SIG-M5 treated with dmso at 0.1 percent for 504 hours (cell line): ENCODE data around the gene LACC1.

ENCODE experiments used
- DNase-seq: peaks from one replicate; lab custom pipeline; 2025; ENCODE audit not compliant: unreplicated experiment; lab: John Stamatoyannopoulos, UW

The LACC1 gene

GRCh38 chr13:43879755-43880181 is at the start of gene LACC1:
LACC1 (plus strand) TSS chr13:43879904; CDS start chr13:43880986, 1,082 bp downstream.
- DNase-seq, result no peak

GRCh38 chr13:43830497-43830881 is 49.2 kb upstream of the LACC1 start:
- peak; percentile 80 for DNase-seq

DNA sequence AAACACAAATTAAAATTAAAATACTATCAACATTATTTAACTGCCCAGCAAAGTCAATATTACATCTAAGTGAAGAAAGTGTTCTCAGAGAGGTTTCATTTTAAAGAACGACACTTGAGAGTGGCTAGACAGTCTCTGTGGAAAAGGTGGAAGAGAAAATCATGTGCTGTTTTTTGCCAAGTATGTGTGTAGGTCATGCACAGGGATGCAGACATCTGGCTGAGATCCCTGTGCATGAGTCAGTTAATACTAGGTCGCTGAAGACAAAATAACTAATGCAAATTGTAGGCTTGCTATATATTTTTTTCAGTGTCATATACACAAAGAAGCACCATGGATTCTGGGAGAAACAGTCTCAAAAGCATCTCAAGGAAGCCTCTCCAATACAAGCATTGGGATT is 48.6 kb upstream of the LACC1 start:
- no peak for DNase-seq

GRCh38 chr13:43835701-43836100 is 44.0 kb upstream of the LACC1 start:
- no peak for DNase-seq

GRCh38 chr13:43838909-43839308 is 40.8 kb upstream of the LACC1 start:
- no peak for DNase-seq

DNA sequence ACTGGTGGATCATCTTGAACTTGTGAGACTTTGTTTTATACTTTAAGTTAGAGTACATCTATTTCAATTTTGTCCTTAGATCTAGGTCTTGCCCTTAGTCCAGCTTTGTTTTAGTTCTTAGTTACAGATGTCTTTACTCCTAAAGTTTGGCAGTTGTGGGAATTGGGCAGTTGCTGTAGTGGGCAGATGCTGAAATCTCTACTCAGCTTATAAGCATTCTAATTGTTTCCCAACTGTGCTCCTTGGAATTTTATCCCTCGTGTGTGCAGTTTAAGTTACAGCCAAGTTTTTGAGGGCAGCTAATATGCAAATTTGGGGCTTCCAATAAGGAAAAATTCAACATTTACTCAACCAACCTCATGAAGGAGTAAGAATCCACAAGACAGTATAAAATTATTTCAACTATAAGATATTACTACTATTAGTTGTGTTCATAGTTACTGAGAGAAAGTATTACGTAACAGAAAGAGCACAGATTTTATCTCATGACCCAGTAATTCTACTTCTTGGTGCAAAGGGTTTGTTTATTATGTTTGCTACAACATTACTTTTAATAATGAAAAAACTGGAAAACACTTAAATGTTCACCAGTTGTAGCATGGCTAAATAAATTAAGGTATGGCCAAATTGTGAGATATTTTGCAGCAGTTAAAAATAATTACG is 33.1 kb upstream of the LACC1 start:
- no peak for DNase-seq

- peak; percentile 91 for DNase-seq
These were observed 31.6 kb upstream of the LACC1 start for GRCh38 chr13:43848001-43848649.

DNA sequence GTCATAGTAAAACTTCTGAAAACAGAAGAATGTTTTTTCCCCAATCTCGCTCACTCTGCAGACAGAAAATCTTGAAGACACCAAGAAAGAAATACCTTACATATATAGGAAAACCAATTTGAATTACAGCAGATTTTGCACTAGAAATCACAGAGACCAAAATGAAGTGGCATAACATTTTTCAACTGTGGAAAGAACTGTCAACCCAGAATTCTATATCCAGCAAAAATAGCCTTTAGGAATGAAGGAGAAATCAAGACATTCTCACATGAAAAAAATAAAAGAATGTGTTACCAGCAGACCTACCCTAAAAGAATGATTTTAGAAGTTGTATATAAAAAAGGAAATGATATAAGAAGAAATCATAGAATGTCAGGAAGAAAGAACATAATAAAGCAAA is 28.8 kb upstream of the LACC1 start:
- DNase-seq, result no peak

- no peak for DNase-seq
These were observed 26.7 kb upstream of the LACC1 start for GRCh38 chr13:43852923-43853404.

DNA sequence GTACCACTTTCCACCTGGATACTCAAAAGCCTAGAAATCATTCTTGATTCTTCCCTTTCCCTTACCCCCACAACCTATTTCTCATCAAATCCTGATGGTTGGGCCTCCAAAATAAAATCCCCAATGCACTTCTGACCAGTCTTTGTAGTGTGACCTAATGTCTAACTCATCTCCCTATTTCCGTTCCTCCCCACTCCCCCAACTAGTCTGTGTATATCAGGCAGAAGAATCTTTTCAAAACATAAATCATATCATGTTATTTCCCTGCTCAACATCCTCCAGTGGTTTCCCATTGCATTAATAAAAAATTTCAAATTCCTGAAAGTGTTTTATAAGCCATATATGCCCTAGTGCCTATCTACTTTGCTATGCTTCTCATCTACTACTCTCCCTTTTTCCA is 17.8 kb upstream of the LACC1 start:
- no peak for DNase-seq

DNA sequence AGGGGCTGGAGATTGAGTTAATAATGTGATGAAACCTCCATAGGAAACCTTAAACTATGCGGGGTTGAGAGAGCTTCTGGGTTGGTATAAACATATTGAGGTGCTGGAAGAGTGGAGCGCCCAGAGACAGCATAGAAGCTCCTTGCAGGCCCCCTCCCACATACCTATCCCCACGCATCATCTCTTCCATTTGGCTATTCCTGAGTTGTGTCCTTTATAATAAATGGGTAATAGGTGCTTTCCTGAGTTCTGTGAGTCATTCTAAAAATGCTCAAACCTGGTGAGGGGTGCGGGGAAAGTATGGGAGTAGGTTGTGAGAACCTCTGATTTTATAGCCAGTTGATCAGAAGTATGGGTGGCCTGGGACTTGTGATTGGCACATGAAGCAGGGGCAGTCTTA is 14.8 kb upstream of the LACC1 start:
- no peak for DNase-seq

DNA sequence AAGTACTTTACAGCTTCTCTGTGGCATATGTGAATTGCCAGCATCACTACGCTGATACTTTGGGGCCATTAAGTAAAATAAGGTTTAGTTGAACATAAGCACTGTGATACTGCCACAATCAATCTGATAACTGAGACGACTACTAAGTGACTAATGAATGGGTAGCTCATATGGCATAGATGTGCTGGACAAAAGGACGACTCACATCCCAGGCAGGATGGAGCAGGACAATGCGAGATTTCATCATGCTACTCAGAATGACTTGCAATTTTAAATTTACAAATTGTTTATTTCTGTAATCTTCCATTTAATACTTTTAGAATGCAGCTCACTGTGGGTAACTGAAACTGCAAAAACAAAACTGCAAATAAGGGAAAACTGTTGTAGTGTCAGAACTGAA is 13.8 kb upstream of the LACC1 start:
- DNase-seq, result no peak

- no peak for DNase-seq
These were observed 7.5 kb upstream of the LACC1 start for GRCh38 chr13:43872181-43872580.

DNA sequence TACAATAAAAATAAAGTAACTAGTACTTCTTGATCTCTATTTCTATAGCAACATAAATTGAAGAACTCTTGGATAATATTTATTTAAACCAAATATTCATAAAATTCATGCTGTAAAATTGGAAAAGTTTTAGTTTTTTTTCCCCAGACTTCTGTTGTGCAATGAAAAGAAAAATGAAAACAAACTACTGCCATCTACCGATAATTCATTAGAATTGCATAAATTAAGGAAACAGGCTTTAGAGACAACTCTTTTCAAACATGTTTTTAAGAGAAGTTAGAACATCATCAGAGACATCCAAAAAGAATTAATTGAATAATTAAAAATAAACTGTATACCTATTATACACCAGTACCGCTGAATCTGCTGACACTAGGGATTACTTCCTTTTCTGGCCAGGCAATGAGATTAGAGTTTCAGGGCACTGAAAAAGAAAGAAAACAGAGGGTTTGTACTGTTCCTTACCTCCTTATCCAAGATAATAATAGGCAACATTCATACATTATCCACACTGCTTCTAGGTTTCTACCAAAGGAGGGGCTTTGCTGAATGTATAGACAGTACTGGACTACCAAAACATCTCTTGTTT is 5.1 kb upstream of the LACC1 start:
- DNase-seq, result peak; percentile 65

GRCh38 chr13:43876366-43876765 is 3.3 kb upstream of the LACC1 start:
- no peak for DNase-seq

- no peak for DNase-seq
These were observed 2.4 kb upstream of the LACC1 start for GRCh38 chr13:43877326-43877725.

GRCh38 chr13:43877766-43878165 is 1.9 kb upstream of the LACC1 start:
- no peak for DNase-seq

DNA sequence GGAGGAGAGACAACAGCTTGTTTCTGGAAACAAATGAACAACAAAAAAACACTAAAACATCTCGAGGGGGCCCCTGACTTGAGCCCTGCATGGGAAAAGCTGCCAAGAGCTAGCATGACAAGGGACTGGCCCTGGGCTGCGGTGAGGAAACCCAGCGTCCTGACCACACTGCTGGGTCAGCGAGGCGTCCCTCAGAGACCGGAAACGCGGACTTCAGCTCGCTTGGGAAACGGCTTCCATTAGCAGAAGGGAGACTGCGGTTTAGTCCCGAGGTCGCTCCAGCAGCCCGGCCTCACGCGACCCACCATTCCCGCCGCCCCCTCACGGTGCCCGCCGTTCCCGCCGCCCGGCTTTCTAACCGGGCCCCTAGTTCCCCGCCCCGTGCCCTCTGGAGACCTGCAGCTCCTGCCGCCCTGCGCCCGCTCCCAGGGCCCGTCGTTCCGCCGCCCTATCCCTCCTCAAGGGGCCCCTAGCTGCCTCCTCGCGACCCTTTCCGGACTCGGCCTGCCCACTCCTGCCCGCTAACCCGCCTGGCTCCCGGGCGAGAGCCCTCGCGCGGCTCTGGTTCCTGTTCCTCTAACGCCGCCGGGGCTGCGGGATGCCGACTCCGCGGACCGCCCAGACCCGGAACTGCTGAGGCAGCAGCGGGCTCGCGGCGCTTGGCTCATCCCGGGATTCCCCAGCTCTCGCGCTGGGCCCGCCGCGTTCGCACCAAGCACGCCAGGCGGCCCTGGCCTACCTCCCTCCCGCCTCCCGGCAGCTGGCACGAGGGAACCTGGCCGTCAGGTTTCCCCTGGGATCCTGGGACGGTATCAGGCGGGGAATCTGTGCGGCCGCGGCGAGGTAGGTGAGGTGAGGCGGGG is 581 bp upstream of the LACC1 start, which contains the start of gene CCDC122:
TSS of gene CCDC122 (minus strand) at position 849 of the 863 bp plus-strand sequence. CDS start 10,364 bp downstream, outside the sequence.
- DNase-seq, result peak; percentile 80

DNA sequence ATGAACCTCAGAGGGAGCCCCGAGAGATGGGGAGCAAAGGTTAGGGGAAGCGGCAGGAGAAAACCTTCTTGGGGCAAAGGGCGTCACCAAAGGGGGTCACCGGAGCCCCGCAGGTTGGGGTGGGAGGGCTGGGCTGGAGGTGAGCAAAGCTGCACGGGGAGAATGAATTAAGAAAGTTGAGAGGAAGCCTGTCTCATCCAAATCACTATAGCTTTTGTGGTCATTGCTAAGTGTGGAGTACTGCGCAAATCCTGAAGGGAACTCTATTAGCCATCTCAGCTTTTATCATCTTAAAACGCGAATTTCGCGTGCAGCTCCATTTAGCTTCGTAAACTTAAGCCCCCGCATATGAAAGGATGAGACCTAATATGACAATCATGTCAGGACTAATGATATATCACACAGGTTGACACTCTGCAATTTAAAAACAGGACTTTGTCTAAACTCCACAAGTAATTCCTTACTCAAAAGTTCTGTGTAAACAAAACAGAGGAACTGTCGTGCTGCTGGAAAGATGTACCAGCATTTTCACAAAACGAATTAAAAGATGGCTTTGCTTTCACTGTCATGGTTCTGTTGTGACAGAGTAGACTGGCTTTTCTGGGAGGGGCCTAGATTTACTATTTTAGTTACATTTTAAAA is 631 bp downstream of the LACC1 start:
- DNase-seq, result no peak

DNA sequence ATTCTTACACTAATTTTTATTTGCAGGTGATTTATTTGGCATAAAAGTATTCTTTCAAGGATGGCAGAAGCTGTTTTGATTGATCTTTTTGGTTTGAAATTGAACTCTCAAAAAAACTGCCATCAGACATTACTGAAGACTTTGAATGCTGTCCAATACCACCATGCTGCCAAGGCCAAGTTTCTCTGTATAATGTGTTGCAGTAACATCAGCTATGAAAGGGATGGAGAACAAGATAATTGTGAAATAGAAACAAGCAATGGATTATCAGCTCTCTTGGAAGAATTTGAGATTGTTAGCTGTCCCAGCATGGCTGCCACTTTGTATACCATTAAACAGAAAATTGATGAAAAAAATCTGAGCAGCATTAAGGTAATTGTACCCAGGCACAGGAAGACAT is 1.2 kb downstream of the LACC1 start:
- no peak for DNase-seq

GRCh38 chr13:43881580-43881979 is 1.9 kb downstream of the LACC1 start:
- no peak for DNase-seq
